Measurements from ENCODE around the gene IFITM10.

IFITM10 gene

DNA sequence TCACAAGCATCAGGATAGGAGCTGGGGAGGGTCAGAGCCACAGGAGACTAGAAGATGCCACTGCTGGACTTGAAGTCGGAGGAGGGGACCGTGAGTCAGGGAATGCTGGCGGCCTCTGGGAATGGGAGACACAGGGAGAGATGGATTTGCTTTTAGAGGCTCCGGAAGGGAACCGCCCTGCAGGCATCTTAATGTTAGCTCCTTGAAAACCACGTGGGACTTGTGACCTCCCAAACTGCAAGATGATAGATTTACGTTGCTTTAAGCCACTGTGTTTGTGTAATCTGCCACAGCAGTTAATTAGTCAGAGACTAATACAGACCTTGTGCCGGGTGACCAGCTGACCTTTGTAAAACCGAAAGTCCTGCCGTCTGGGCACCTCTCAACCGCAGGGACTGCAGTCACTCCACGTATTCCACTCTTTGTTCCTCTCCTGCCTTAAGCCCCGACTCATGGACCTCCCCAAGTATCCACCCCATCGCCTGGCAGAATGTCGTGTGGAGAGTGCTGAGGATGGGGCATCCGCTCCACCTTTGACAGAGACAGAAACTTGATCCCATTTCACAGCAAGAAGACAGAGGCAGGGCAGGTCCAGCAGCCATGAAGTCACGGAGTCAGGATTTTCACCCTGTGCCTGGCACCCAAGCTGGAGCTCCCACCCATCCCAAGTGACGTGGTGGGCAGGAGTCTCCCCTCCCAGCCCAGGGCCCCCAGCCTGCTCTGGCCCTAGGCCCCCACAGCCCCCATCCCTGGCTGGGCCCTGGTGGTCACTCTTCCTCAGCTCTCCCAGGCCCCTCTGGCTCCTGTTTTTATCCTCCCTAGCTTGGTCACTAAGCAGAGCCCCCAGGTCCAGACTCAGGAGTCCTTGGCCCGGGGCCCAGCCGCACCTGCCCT is 32.7 kb upstream of the IFITM10 start:
- ATAC-seq: no peak
- TF ChIP-seq ZNF8 (CRISPR knock-in tag; IDR thresholded peaks at IDR 0.05) (no peak), CSDC2 (CRISPR knock-in tag; IDR thresholded peaks at IDR 0.05) (no peak), RARB (CRISPR knock-in tag; IDR thresholded peaks at IDR 0.05) (no peak), ARNTL (CRISPR knock-in tag; IDR thresholded peaks at IDR 0.05; ENCODE audit: borderline replicate concordance, low read depth) (no peak), ZC3H10 (CRISPR knock-in tag; IDR thresholded peaks at IDR 0.05) (no peak)
- TF ChIP-seq, protein P1, sequence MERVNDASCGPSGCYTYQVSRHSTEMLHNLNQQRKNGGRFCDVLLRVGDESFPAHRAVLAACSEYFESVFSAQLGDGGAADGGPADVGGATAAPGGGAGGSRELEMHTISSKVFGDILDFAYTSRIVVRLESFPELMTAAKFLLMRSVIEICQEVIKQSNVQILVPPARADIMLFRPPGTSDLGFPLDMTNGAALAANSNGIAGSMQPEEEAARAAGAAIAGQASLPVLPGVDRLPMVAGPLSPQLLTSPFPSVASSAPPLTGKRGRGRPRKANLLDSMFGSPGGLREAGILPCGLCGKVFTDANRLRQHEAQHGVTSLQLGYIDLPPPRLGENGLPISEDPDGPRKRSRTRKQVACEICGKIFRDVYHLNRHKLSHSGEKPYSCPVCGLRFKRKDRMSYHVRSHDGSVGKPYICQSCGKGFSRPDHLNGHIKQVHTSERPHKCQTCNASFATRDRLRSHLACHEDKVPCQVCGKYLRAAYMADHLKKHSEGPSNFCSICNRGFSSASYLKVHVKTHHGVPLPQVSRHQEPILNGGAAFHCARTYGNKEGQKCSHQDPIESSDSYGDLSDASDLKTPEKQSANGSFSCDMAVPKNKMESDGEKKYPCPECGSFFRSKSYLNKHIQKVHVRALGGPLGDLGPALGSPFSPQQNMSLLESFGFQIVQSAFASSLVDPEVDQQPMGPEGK (CRISPR knock-in tag; IDR thresholded peaks at IDR 0.05; ENCODE audit: borderline replicate concordance): no peak
- TF ChIP-seq, protein P2, sequence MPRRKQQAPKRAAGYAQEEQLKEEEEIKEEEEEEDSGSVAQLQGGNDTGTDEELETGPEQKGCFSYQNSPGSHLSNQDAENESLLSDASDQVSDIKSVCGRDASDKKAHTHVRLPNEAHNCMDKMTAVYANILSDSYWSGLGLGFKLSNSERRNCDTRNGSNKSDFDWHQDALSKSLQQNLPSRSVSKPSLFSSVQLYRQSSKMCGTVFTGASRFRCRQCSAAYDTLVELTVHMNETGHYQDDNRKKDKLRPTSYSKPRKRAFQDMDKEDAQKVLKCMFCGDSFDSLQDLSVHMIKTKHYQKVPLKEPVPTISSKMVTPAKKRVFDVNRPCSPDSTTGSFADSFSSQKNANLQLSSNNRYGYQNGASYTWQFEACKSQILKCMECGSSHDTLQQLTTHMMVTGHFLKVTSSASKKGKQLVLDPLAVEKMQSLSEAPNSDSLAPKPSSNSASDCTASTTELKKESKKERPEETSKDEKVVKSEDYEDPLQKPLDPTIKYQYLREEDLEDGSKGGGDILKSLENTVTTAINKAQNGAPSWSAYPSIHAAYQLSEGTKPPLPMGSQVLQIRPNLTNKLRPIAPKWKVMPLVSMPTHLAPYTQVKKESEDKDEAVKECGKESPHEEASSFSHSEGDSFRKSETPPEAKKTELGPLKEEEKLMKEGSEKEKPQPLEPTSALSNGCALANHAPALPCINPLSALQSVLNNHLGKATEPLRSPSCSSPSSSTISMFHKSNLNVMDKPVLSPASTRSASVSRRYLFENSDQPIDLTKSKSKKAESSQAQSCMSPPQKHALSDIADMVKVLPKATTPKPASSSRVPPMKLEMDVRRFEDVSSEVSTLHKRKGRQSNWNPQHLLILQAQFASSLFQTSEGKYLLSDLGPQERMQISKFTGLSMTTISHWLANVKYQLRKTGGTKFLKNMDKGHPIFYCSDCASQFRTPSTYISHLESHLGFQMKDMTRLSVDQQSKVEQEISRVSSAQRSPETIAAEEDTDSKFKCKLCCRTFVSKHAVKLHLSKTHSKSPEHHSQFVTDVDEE (CRISPR knock-in tag; IDR thresholded peaks at IDR 0.05): no peak
- TF ChIP-seq, protein P3, sequence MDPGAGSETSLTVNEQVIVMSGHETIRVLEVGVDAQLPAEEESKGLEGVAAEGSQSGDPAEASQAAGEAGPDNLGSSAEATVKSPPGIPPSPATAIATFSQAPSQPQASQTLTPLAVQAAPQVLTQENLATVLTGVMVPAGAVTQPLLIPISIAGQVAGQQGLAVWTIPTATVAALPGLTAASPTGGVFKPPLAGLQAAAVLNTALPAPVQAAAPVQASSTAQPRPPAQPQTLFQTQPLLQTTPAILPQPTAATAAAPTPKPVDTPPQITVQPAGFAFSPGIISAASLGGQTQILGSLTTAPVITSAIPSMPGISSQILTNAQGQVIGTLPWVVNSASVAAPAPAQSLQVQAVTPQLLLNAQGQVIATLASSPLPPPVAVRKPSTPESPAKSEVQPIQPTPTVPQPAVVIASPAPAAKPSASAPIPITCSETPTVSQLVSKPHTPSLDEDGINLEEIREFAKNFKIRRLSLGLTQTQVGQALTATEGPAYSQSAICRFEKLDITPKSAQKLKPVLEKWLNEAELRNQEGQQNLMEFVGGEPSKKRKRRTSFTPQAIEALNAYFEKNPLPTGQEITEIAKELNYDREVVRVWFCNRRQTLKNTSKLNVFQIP (CRISPR knock-in tag; IDR thresholded peaks at IDR 0.05; ENCODE audit: borderline replicate concordance, low read depth): no peak

DNA sequence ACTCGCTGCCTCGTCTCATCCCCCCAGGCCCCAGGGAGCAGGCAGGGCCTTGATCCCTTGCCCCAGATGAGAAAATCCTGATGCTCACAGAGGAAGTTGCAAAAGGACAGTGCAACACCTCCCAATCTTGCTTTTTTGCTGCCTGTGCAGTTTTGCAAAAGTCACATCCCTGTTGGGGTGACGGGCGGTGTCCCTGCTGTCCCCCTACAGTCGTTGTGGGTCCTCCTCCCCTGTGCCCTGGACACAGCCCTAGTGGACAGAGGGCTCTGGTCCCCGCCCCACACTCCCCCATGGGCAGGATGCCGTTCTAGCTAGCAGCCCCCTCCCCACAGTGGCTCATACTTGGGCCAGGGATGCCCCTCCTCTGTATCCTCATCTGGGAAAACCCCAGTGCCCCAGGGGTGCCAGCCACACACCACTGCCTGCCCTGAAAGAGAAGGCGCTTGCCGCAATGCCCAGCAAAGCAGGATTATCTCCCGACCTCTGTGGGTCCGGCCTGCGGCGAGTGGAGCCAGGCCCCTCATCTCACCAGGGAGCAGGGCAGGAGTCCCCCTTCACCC is 31.7 kb upstream of the IFITM10 start:
- no peak for ATAC-seq
- TF ChIP-seq, protein P4, sequence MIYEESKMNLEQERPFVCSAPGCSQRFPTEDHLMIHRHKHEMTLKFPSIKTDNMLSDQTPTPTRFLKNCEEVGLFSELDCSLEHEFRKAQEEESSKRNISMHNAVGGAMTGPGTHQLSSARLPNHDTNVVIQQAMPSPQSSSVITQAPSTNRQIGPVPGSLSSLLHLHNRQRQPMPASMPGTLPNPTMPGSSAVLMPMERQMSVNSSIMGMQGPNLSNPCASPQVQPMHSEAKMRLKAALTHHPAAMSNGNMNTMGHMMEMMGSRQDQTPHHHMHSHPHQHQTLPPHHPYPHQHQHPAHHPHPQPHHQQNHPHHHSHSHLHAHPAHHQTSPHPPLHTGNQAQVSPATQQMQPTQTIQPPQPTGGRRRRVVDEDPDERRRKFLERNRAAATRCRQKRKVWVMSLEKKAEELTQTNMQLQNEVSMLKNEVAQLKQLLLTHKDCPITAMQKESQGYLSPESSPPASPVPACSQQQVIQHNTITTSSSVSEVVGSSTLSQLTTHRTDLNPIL (CRISPR knock-in tag; IDR thresholded peaks at IDR 0.05; ENCODE audit: low read depth): no peak
- TF ChIP-seq OSR1 (CRISPR knock-in tag; IDR thresholded peaks at IDR 0.05): no peak
- TF ChIP-seq, protein P1 (CRISPR knock-in tag; IDR thresholded peaks at IDR 0.05; ENCODE audit: borderline replicate concordance): no peak
- no peak for TF ChIP-seq ARNTL (CRISPR knock-in tag; IDR thresholded peaks at IDR 0.05; ENCODE audit: borderline replicate concordance, low read depth)
- TF ChIP-seq CSDC2 (CRISPR knock-in tag; IDR thresholded peaks at IDR 0.05): no peak
- no peak for TF ChIP-seq GLIS3 (CRISPR knock-in tag; IDR thresholded peaks at IDR 0.05)

DNA sequence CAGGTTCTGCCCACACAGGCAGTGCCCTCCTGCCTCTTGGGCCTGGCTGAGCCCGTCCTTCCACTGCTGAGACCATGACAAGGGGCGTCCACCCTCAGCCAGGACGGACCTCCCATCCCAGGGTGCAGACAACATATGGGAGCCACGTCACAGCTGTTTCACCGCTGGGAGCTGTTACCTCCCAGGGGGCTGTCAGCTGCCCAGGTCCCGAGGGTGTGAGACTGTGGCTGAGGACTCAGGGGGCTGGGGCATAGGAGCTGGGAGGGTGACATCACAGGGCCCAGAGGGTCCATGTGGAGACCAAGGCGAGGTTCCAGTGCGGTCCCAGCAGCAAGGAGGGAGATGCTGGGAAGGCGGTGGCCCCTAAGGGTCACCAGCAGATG is 31.2 kb upstream of the IFITM10 start:
- ATAC-seq: no peak
- no peak for TF ChIP-seq ZFP3 (CRISPR knock-in tag; IDR thresholded peaks at IDR 0.05)
- no peak for TF ChIP-seq ZNF565 (CRISPR knock-in tag; conservative IDR thresholded peaks at IDR 0.05; ENCODE audit: low read depth)
- TF ChIP-seq, protein P3 (CRISPR knock-in tag; IDR thresholded peaks at IDR 0.05; ENCODE audit: borderline replicate concordance, low read depth): no peak
- TF ChIP-seq, protein P5, sequence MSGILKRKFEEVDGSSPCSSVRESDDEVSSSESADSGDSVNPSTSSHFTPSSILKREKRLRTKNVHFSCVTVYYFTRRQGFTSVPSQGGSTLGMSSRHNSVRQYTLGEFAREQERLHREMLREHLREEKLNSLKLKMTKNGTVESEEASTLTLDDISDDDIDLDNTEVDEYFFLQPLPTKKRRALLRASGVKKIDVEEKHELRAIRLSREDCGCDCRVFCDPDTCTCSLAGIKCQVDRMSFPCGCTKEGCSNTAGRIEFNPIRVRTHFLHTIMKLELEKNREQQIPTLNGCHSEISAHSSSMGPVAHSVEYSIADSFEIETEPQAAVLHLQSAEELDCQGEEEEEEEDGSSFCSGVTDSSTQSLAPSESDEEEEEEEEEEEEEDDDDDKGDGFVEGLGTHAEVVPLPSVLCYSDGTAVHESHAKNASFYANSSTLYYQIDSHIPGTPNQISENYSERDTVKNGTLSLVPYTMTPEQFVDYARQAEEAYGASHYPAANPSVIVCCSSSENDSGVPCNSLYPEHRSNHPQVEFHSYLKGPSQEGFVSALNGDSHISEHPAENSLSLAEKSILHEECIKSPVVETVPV (CRISPR knock-in tag; IDR thresholded peaks at IDR 0.05): no peak
